H1 (cell line): ENCODE measurements around the gene NCOA1. TPM values are rescaled to one million over a fixed set of nuclear protein-coding genes. Genes with fewer than 3 reads are reported as not detected.

ENCODE experiments used
- JUN ChIP-seq: IDR thresholded peaks from 2 replicates; pipeline ENCODE4 v1.6.1; 2011; ENCODE audit warnings: low read depth, mild to moderate bottlenecking, improper control_type of control experiment, low read length
- RAD21 ChIP-seq, 2 experiments: IDR thresholded peaks in 1 of 2; conservative IDR thresholded peaks in 1 of 2; 2 replicates each; pipeline ENCODE4 v1.6.1; 2011; ENCODE audit warnings: low read depth in 2 of 2, low read length in 2 of 2, improper control_type of control experiment in 1 of 2, inconsistent platforms in 1 of 2, mild to moderate bottlenecking in 1 of 2, moderate library complexity in 1 of 2
- polyA plus RNA-seq, 7 experiments: library from polyadenylated mRNA; depleted of rRNA in 3 of 7; stranded (reverse) in 5 of 7; unstranded in 2 of 7; fragments of >200 nt in 5 of 7; fragments of 200-250 nt in 2 of 7; gene quantifications; 1 replicate in 5 of 7; 2 replicates in 1 of 7; 4 replicates in 1 of 7; pipeline versions ENCODE4 v1.2.1 to v1.2.3, GENCODE V29; 2011 to 2013; ENCODE audit warnings: missing spikeins in 2 of 7, mixed read lengths in 2 of 7
- total RNA-seq: library from RNA; stranded (reverse); fragmentation: NEBNext Ultra II Directional; extraction: Animal tissue kit (Norgen Biotek cat#: 25700); gene quantifications from 2 replicates; pipeline ENCODE4 v1.2.1, GENCODE V29; 2021
- TF ChIP-seq, protein P1 (sequence below): fragments of 300-600 bp; sonication (generic); IDR thresholded peaks from 2 replicates; pipeline ENCODE4 v1.7.1; 2012; ENCODE audit warnings: low read length, moderate library complexity, mild to moderate bottlenecking, inconsistent platforms; ENCODE audit not compliant: insufficient replicate concordance
- TF ChIP-seq, protein P2 (sequence below): IDR thresholded peaks from 2 replicates; pipeline ENCODE4 v1.6.1; 2012; ENCODE audit warnings: low read length, inconsistent platforms

NCOA1 gene
- total and polyA plus RNA-seq, 2 of the 8 experiments (the other 6 are each of a cell fraction or from before 2014, with no cell fraction given) = 12.8 to 17.9 TPM

DNA sequence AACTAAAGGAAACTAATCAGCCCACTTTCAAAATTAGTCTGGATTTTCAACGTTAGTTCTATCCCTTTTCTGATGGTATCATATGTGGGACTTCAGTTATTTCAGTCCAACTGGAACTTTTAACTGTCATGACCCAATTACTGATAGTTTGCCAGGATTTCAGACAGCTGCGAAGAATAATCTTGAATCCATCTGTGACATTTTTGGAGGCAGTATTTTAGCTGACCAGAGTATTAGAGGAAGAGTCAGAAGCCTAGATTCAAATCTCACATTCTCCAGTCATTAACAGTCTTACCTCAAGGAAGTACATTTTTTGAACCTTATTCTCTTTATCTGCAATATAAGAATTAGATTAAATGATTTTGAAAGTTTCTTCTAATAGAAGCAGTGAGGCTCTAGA is 220.8 kb downstream of the NCOA1 start (continued):
- TF ChIP-seq, protein P1, sequence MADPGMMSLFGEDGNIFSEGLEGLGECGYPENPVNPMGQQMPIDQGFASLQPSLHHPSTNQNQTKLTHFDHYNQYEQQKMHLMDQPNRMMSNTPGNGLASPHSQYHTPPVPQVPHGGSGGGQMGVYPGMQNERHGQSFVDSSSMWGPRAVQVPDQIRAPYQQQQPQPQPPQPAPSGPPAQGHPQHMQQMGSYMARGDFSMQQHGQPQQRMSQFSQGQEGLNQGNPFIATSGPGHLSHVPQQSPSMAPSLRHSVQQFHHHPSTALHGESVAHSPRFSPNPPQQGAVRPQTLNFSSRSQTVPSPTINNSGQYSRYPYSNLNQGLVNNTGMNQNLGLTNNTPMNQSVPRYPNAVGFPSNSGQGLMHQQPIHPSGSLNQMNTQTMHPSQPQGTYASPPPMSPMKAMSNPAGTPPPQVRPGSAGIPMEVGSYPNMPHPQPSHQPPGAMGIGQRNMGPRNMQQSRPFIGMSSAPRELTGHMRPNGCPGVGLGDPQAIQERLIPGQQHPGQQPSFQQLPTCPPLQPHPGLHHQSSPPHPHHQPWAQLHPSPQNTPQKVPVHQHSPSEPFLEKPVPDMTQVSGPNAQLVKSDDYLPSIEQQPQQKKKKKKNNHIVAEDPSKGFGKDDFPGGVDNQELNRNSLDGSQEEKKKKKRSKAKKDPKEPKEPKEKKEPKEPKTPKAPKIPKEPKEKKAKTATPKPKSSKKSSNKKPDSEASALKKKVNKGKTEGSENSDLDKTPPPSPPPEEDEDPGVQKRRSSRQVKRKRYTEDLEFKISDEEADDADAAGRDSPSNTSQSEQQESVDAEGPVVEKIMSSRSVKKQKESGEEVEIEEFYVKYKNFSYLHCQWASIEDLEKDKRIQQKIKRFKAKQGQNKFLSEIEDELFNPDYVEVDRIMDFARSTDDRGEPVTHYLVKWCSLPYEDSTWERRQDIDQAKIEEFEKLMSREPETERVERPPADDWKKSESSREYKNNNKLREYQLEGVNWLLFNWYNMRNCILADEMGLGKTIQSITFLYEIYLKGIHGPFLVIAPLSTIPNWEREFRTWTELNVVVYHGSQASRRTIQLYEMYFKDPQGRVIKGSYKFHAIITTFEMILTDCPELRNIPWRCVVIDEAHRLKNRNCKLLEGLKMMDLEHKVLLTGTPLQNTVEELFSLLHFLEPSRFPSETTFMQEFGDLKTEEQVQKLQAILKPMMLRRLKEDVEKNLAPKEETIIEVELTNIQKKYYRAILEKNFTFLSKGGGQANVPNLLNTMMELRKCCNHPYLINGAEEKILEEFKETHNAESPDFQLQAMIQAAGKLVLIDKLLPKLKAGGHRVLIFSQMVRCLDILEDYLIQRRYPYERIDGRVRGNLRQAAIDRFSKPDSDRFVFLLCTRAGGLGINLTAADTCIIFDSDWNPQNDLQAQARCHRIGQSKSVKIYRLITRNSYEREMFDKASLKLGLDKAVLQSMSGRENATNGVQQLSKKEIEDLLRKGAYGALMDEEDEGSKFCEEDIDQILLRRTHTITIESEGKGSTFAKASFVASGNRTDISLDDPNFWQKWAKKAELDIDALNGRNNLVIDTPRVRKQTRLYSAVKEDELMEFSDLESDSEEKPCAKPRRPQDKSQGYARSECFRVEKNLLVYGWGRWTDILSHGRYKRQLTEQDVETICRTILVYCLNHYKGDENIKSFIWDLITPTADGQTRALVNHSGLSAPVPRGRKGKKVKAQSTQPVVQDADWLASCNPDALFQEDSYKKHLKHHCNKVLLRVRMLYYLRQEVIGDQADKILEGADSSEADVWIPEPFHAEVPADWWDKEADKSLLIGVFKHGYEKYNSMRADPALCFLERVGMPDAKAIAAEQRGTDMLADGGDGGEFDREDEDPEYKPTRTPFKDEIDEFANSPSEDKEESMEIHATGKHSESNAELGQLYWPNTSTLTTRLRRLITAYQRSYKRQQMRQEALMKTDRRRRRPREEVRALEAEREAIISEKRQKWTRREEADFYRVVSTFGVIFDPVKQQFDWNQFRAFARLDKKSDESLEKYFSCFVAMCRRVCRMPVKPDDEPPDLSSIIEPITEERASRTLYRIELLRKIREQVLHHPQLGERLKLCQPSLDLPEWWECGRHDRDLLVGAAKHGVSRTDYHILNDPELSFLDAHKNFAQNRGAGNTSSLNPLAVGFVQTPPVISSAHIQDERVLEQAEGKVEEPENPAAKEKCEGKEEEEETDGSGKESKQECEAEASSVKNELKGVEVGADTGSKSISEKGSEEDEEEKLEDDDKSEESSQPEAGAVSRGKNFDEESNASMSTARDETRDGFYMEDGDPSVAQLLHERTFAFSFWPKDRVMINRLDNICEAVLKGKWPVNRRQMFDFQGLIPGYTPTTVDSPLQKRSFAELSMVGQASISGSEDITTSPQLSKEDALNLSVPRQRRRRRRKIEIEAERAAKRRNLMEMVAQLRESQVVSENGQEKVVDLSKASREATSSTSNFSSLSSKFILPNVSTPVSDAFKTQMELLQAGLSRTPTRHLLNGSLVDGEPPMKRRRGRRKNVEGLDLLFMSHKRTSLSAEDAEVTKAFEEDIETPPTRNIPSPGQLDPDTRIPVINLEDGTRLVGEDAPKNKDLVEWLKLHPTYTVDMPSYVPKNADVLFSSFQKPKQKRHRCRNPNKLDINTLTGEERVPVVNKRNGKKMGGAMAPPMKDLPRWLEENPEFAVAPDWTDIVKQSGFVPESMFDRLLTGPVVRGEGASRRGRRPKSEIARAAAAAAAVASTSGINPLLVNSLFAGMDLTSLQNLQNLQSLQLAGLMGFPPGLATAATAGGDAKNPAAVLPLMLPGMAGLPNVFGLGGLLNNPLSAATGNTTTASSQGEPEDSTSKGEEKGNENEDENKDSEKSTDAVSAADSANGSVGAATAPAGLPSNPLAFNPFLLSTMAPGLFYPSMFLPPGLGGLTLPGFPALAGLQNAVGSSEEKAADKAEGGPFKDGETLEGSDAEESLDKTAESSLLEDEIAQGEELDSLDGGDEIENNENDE = no peak
- TF ChIP-seq, protein P2, sequence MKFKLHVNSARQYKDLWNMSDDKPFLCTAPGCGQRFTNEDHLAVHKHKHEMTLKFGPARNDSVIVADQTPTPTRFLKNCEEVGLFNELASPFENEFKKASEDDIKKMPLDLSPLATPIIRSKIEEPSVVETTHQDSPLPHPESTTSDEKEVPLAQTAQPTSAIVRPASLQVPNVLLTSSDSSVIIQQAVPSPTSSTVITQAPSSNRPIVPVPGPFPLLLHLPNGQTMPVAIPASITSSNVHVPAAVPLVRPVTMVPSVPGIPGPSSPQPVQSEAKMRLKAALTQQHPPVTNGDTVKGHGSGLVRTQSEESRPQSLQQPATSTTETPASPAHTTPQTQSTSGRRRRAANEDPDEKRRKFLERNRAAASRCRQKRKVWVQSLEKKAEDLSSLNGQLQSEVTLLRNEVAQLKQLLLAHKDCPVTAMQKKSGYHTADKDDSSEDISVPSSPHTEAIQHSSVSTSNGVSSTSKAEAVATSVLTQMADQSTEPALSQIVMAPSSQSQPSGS = no peak
- TF ChIP-seq RAD21 (IDR thresholded peaks at IDR 0.05 in 1 of 2, conservative IDR thresholded peaks at IDR 0.05 in 1 of 2; ENCODE audit: low read depth in 2 of 2, low read length in 2 of 2) (no peak), JUN (no peak)
